A375 (cell line): ENCODE data around the gene ALPI. TPM values are rescaled to one million over a fixed set of nuclear protein-coding genes. Genes with fewer than 3 reads are reported as not detected.

Experiments used
- total RNA-seq: library from RNA; depleted of rRNA; stranded (reverse); fragments of >200 nt; shearing (Covaris generic); gene quantifications from 2 replicates; pipeline ENCODE4 v1.2.3, GENCODE V29; 2014; rRNA removed

Gene ALPI
- total RNA-seq = not detected in 2 replicates

GRCh38 chr2:232455426-232456255 lies at the start of gene ALPI:
ALPI (plus strand) TSS chr2:232456153; CDS start chr2:232456200, 47 bp downstream.

DNA sequence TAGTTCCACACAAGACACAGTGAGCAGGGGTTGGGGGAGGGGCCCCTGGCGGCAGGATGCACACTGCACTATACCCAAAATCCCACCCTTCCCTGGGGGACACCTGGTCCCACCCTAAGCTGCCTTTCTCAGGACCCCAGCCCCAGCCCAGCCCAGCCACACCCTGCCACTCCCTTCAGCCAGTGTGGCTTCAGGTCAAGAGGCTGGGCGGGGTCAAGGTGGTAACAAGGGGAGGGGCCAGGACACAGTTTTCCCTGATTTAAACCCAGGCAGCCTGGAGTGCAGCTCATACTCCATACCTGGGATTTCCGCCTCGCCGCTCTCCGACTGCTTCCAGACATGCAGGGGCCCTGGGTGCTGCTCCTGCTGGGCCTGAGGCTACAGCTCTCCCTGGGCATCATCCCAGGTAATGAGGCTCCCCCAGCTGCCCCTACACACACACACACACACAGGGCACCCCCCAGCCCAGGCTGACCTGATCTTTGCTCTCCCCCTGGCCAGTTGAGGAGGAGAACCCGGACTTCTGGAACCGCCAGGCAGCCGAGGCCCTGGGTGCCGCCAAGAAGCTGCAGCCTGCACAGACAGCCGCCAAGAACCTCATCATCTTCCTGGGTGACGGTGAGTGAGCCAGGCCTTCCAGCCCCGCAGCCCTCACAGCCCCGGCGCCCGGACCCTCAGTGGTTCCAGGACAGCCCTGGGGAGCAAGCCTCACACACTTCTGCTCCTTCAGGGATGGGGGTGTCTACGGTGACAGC lies 49.2 kb upstream of the ALPI start, which contains the start of gene ALPG:
Gene ALPG, plus strand, starts transcription at position 289 of the 755 bp plus-strand sequence. Its CDS starts 51 bp downstream, at position 340.

DNA sequence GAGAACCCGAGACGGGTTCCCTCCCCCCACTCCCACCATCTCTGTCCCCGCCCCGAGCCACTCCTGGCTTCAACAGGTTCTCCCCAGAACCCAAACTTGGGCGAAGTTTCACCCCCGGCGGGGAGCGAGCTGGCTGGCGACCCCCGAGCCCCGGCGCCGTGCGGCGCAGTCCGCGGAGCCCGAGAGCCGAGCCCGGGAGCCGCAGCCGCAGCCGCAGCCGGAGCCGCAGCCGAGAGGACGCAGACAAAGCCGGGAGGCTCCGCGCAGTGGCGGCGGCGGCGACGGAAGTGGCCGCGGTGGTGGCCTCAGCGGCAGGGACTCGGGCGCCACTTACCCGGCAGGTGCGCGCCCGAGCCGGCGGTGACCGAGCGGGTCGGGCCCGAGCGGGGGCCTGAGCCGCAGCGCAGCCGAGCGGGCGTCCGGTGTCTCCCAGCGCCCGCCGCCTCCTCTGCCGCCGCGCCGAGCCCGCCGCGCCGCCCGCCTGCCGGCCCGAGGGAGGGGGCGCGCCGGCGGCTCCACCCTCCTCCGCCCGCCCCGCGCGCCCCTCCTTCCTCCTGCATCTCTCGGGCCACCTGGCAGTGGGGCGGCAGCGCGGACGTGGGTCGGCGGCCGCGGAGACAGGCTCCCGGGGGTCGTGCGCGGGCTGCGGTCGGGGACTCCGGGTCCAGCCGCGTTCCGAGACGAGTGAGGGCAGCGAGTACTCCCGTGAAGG lies 31.6 kb downstream of the ALPI start, which contains the start of gene ECEL1:
Gene ECEL1, minus strand, starts transcription at position 450 of the 712 bp plus-strand sequence. CDS start 1,181 bp downstream, outside the sequence.

Other genes starting within 250 kb of the ALPI start
- 0.13 and 0.26 TPM in 2 replicates for gene ALPP, start 77.4 kb upstream of the ALPI start, total RNA-seq
- not detected in 2 replicates for gene ALPG, start 49.3 kb upstream of the ALPI start, total RNA-seq
- gene ECEL1, start 31.7 kb downstream of the ALPI start, total RNA-seq = not detected in 2 replicates
- gene PRSS56, start 64.2 kb downstream of the ALPI start, total RNA-seq = not detected in 2 replicates
- gene CHRND, start 70.0 kb downstream of the ALPI start, total RNA-seq = not detected in 2 replicates
- gene CHRNG, start 83.5 kb downstream of the ALPI start, total RNA-seq = not detected in 2 replicates
- 9.6 and 12.2 TPM in 2 replicates for gene TIGD1, start 94.4 kb downstream of the ALPI start, total RNA-seq
- gene EIF4E2, start 94.5 kb downstream of the ALPI start, total RNA-seq = 78.4 and 84.3 TPM in 2 replicates
- not detected in 2 replicates for gene EFHD1, start 177.5 kb downstream of the ALPI start, total RNA-seq
- gene GIGYF2, start 241.2 kb downstream of the ALPI start, total RNA-seq = 36.3 and 42.7 TPM in 2 replicates